ENCODE results near the gene ZNF574. TPM values are rescaled to one million over a fixed set of nuclear protein-coding genes. Genes with fewer than 3 reads are reported as not detected.

The ZNF574 gene
- total RNA-seq, 1 experiment from 2014 or later = 27.5 TPM

- Histone ChIP-seq H3K27ac (ENCODE audit: low read depth, low read length, poor library complexity, severe bottlenecking) (no peak overlapping the region), H3K36me3 (ENCODE audit: insufficient read depth, low read length, poor library complexity, severe bottlenecking) (no peaks in the 10 kb centered on the region), H3K9me3 (ENCODE audit: low read depth, low read length, poor library complexity, severe bottlenecking) (no peaks in the 10 kb centered on the region), H3K27me3 (replicated peaks; ENCODE audit: insufficient read depth, low read depth, low read length, poor library complexity) (no peaks in the 10 kb centered on the region), H3K4me1 (ENCODE audit: insufficient read depth, low read length, poor library complexity, severe bottlenecking) (peaks cover 5% of the 10 kb centered on the region), H3K4me3 (ENCODE audit: low read depth, low read length, poor library complexity, severe bottlenecking) (no peak overlapping the region)
- TF ChIP-seq CTCF (conservative IDR thresholded peaks at IDR 0.05; ENCODE audit: low read depth, low read length) = no peak
- no peak for TF ChIP-seq EZH2 (IDR thresholded peaks at IDR 0.05; ENCODE audit: borderline replicate concordance, low read depth, low read length, poor library complexity, severe bottlenecking)
- ChIA-PET CTCF (no interaction called here), POLR2A (ENCODE audit: low non-redundant PET) (no interaction called here)
- no TSS peak for BruUV-seq (replicated peaks)
- intact Hi-C loops (cut with micrococcal nuclease; ENCODE audit: unreplicated experiment) = no loop called here
- no peak for DNase-seq (ENCODE audit: low spot score)
Observed at GRCh38 chr19:42088471-42089190, 12.7 kb downstream of the ZNF574 start.

- no peak overlapping the region for H3K4me3 ChIP-seq (ENCODE audit: low read depth, low read length, poor library complexity, severe bottlenecking)
- peaks cover 5% of the 10 kb centered on the region for H3K4me1 ChIP-seq (ENCODE audit: insufficient read depth, low read length, poor library complexity, severe bottlenecking)
- CTCF ChIA-PET = no interaction called here
- no peaks in the 10 kb centered on the region for H3K27me3 ChIP-seq (replicated peaks; ENCODE audit: insufficient read depth, low read depth, low read length, poor library complexity)
- no peak for DNase-seq (ENCODE audit: low spot score)
- no peaks in the 10 kb centered on the region for H3K9me3 ChIP-seq (ENCODE audit: low read depth, low read length, poor library complexity, severe bottlenecking)
- intact Hi-C loops (cut with micrococcal nuclease; ENCODE audit: unreplicated experiment) = no loop called here
- TF ChIP-seq CTCF (conservative IDR thresholded peaks at IDR 0.05; ENCODE audit: low read depth, low read length) = no peak
- BruUV-seq (replicated peaks) = no TSS peak
- no peaks in the 10 kb centered on the region for H3K36me3 ChIP-seq (ENCODE audit: insufficient read depth, low read length, poor library complexity, severe bottlenecking)
- H3K27ac ChIP-seq (ENCODE audit: low read depth, low read length, poor library complexity, severe bottlenecking) = no peak overlapping the region
- POLR2A ChIA-PET (ENCODE audit: low non-redundant PET) = no interaction called here
Observed at GRCh38 chr19:42089191-42089750, 13.3 kb downstream of the ZNF574 start.

GRCh38 chr19:42089772-42090171 is 13.8 kb downstream of the ZNF574 start:
- intact Hi-C loops (cut with micrococcal nuclease; ENCODE audit: unreplicated experiment) = no loop called here
- H3K4me3 ChIP-seq (ENCODE audit: low read depth, low read length, poor library complexity, severe bottlenecking) = no peak overlapping the region
- H3K27me3 ChIP-seq (replicated peaks; ENCODE audit: insufficient read depth, low read depth, low read length, poor library complexity) = no peaks in the 10 kb centered on the region
- ChIA-PET CTCF (no interaction called here), POLR2A (ENCODE audit: low non-redundant PET) (no interaction called here)
- TF ChIP-seq EZH2 (IDR thresholded peaks at IDR 0.05; ENCODE audit: borderline replicate concordance, low read depth, low read length, poor library complexity, severe bottlenecking) (no peak), CTCF (conservative IDR thresholded peaks at IDR 0.05; ENCODE audit: low read depth, low read length) (no peak)
- no peaks in the 10 kb centered on the region for H3K9me3 ChIP-seq (ENCODE audit: low read depth, low read length, poor library complexity, severe bottlenecking)
- BruUV-seq (replicated peaks) = no TSS peak
- H3K36me3 ChIP-seq (ENCODE audit: insufficient read depth, low read length, poor library complexity, severe bottlenecking) = no peaks in the 10 kb centered on the region
- no peak for DNase-seq (ENCODE audit: low spot score)
- H3K4me1 ChIP-seq (ENCODE audit: insufficient read depth, low read length, poor library complexity, severe bottlenecking) = peaks cover 5% of the 10 kb centered on the region
- no peak overlapping the region for H3K27ac ChIP-seq (ENCODE audit: low read depth, low read length, poor library complexity, severe bottlenecking)
